Karpas-422 (cell line): ENCODE results near the gene XAF1. TPM values are rescaled to one million over a fixed set of nuclear protein-coding genes. Genes with fewer than 3 reads are reported as not detected.

ENCODE experiments used
- DNase-seq: peaks from one replicate; pipeline ENCODE4 v3.0.0-alpha.2; 2015
- H2AFZ ChIP-seq: fragments of 200-600 bp; sonication (generic); 2 replicates; pipeline ENCODE4 v1.6.1; 2014; ENCODE audit warnings: antibody characterized with exemption, low read length, mixed read lengths
- H3K27ac ChIP-seq: fragments of 200-600 bp; sonication (generic); 2 replicates; pipeline ENCODE4 v1.5.1; 2014; ENCODE audit warnings: mild to moderate bottlenecking, low read length, moderate library complexity
- H3K27me3 ChIP-seq: fragments of 200-600 bp; sonication (generic); 2 replicates; pipeline ENCODE4 v1.6.1; 2014; ENCODE audit warnings: low read length, mixed read lengths
- H3K36me3 ChIP-seq: fragments of 200-600 bp; sonication (generic); 2 replicates; pipeline ENCODE4 v1.6.1; 2014; ENCODE audit warnings: low read length, mixed read lengths; ENCODE audit not compliant: insufficient read depth
- H3K4me1 ChIP-seq: fragments of 200-600 bp; sonication (generic); 2 replicates; pipeline ENCODE4 v1.6.1; 2014; ENCODE audit warnings: mild to moderate bottlenecking, low read length, mixed read lengths
- H3K4me2 ChIP-seq: fragments of 200-600 bp; sonication (generic); 2 replicates; pipeline ENCODE4 v1.6.1; 2014; ENCODE audit warnings: low read length, low read depth, mild to moderate bottlenecking; ENCODE audit not compliant: poor library complexity, severe bottlenecking
- H3K4me3 ChIP-seq: fragments of 200-600 bp; sonication (generic); 2 replicates; pipeline ENCODE4 v1.5.1; 2014; ENCODE audit warnings: mild to moderate bottlenecking, antibody characterized with exemption, low read length, mixed read lengths
- H3K79me2 ChIP-seq: fragments of 200-600 bp; sonication (generic); 2 replicates; pipeline ENCODE4 v1.6.1; 2014; ENCODE audit warnings: mild to moderate bottlenecking, low read length, mixed read lengths
- H3K9ac ChIP-seq: fragments of 200-600 bp; sonication (generic); 2 replicates; pipeline ENCODE4 v1.6.0; 2014; ENCODE audit warnings: low read length
- H3K9me2 ChIP-seq: fragments of 200-600 bp; sonication (generic), shearing (Covaris generic); replicated peaks from 2 replicates; pipeline ENCODE4 v1.6.0; 2014; ENCODE audit warnings: mild to moderate bottlenecking, low read length, moderate library complexity; ENCODE audit not compliant: insufficient read depth
- H3K9me3 ChIP-seq: fragments of 300-700, 200-600 bp; sonication (generic); 2 replicates; pipeline ENCODE4 v1.6.1; 2014; ENCODE audit warnings: low read length, mixed read lengths
- H4K20me1 ChIP-seq: fragments of 200-600 bp; sonication (generic); 2 replicates; pipeline ENCODE4 v1.6.1; 2014; ENCODE audit warnings: mild to moderate bottlenecking, antibody characterized with exemption, low read length, low read depth; ENCODE audit not compliant: insufficient read depth
- small RNA-seq: library from RNA; depleted of rRNA; stranded (forward); fragments of <200 nt; gene quantifications from one replicate; pipeline ENCODE3, GENCODE V24; 2014
- total RNA-seq: library from RNA; depleted of rRNA; stranded (reverse); fragments of >200 nt; shearing (Covaris generic); gene quantifications from 2 replicates; pipeline ENCODE4 v1.2.3, GENCODE V29; 2014; ENCODE audit warnings: low replicate concordance; rRNA removed

Gene XAF1
- total RNA-seq, 1 experiment from 2014 or later: 8.3 TPM

- H3K9ac ChIP-seq: no peak overlapping the region
- no peaks in the 10 kb centered on the region for H3K79me2 ChIP-seq
- no peaks in the 10 kb centered on the region for H3K9me2 ChIP-seq
- H4K20me1 ChIP-seq: no peaks in the 10 kb centered on the region
- no peaks in the 10 kb centered on the region for H3K36me3 ChIP-seq
- no peak overlapping the region for H3K27ac ChIP-seq
- H3K27me3 ChIP-seq: no peaks in the 10 kb centered on the region
- no peak overlapping the region for H2AFZ ChIP-seq
- H3K9me3 ChIP-seq: no peaks in the 10 kb centered on the region
- no peak overlapping the region for H3K4me2 ChIP-seq
- no peaks in the 10 kb centered on the region for H3K4me1 ChIP-seq
- H3K4me3 ChIP-seq: no peak overlapping the region
- DNase-seq: no peak
Observed at GRCh38 chr17:6823011-6823442, 67.2 kb downstream of the XAF1 start.

Small RNA genes within 50 kb of the gene (small RNA-seq; reads per million reads assigned to genes)
- gene AC004706.2: not detected

Other genes starting within 250 kb of the XAF1 start
- 0.04 and 0.43 TPM in 2 replicates for gene PITPNM3, start 199.5 kb upstream of the XAF1 start, total RNA-seq
- gene KIAA0753, start 115.3 kb upstream of the XAF1 start, total RNA-seq: 13.7 and 30.5 TPM in 2 replicates
- gene TXNDC17, start 115.0 kb upstream of the XAF1 start, total RNA-seq: 75.4 and 83.2 TPM in 2 replicates
- gene MED31, start 104.4 kb upstream of the XAF1 start, total RNA-seq: 11.0 and 45.3 TPM in 2 replicates
- gene C17orf100, start 104.3 kb upstream of the XAF1 start, total RNA-seq: 0.18 TPM in 1 of 2 replicates, not detected in the other
- not detected in 2 replicates for gene SLC13A5, start 42.7 kb upstream of the XAF1 start, total RNA-seq
- not detected in 2 replicates for gene FBXO39, start 20.2 kb downstream of the XAF1 start, total RNA-seq
- gene TEKT1, start 75.7 kb downstream of the XAF1 start, total RNA-seq: not detected in 2 replicates
- gene ALOX12, start 240.0 kb downstream of the XAF1 start, total RNA-seq: not detected in 2 replicates